ENCODE data around the gene C22orf15.

The C22orf15 gene

DNA sequence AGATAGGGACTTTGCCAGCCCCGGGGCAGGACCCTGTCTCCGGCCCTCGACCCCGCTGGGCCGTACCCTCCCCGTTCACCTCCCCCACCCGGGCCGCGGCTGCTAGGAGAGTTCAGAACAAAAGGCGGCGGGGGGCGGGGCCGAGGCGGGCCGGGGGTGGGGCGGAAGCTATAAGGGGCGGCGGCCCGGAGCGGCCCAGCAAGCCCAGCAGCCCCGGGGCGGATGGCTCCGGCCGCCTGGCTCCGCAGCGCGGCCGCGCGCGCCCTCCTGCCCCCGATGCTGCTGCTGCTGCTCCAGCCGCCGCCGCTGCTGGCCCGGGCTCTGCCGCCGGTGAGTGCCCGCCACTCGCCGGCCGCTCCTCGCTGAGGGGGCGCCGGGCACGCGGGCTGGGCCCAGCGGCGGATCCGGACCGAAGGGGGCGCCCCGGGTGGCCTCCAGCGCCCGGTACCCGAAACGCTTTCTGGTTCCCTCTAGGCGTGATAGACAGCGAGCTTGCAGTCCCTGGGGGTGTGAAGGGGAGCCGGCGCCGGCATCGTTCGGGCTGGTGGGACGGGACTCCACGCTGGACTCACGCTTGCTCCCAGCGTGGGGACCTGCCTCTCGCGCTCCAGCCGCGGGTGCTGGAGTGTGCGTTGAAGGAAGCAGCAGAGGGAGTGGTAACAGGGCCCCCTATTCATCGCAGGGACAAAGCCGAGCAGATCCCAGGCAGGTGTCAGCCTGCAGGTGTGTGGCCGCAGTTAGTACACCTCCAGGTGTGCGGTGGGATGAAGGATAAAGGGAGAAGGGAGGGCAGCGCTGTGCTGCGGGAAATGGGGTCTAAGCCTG lies 10.1 kb downstream of the C22orf15 start, which contains the start of gene MMP11:
MMP11 (plus strand) TSS at position 201 of the 825 bp plus-strand sequence; CDS start at position 223, 22 bp downstream.
- peak; percentile 71 for DNase-seq (ENCODE audit: low spot score)

DNA sequence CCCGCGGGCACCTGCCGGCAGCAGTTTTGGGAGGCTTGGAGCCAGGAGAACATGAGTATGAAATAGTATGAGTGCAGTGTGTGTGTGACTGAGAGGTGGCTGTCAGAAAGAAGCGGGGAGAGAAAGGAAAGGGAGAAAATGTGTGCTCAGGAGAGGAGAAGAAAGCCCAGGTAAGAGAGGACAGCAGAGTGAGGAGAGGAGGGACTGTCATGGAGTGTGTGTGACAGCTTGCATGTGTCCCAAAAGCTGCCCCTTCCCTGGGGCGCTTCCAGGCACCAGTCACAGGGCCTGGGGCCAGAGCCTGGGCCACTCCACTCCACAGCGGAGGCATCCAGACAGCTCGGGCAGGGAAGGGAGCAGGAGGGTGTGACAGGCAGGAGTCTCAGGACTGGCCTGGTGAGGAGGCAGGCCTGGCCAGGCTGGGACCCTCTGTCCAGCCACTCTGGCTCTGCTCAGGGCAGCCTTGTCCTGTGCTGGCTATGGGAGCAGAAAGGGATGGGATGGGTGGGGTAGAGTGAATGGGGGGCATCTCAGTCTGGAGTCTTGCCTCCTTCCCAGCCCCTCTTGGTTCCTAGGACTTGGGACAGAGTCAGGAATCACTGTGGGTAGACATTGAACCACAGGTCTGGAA lies 10.8 kb downstream of the C22orf15 start:
- no peak for DNase-seq (ENCODE audit: low spot score)

DNA sequence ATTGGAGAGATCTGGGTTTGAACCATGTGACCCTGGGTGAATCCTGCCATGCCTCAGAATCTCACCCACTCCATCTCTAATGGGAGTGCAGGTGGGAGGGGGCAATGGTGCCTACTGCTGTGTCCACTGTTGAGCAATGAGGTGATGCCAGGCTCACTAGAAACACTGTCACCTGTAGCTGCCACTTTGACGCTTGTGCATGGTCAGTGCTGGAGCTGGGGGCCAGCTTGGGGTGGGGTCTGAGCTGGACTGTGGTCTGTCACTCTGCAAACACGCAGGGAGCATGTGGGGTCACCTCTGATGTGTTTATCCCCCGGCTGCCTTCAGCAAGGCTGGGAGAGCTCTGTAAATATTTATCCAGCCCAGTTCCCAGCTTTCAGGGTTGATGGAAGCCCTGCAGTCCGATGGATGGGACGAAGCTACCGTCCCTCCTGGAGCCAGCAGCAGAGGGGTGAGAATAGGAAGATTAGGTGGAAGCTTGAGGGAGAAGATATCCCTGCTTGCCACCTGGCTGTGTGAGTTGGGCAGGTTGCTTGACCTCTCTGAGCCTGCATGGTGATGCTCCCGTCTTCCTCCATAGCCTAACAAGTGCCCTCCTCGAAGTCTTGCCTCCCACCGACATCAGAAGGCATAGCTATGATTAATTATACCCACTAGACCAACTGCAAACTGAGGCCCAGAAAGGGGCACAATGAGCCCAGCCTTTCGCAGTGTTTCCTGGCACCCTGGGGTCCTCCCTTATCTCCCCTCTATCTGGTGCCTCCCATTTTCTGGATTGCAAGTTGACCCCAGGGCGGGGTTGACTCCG lies 11.5 kb downstream of the C22orf15 start:
- no peak for DNase-seq (ENCODE audit: low spot score)

DNA sequence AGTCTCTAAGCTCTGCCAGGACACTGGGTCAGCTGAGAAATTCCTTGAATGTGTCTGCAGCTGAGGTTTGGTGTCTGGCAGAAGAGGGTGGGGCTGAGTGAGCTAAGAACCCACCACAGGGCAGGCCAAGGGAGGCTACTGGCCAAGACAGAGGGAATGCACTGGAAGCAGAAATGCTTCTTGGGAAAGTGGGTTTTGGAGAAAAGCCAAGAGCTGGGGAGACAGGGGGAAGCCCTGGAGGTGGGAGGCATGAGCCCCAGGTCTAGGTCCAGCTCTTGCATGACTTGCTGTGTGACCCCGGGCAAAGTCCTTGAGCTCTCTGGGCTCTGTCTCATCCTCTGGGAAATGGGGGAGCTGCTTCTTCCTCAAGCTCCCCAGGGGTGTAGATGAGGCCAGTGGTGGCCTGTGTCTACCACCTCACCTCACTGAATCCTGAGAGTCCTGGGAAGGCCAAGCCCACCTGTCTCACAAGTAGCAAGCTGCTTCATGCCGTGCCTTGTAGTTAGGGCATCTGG lies 12.2 kb downstream of the C22orf15 start:
- DNase-seq (ENCODE audit: low spot score), result peak; percentile 72

DNA sequence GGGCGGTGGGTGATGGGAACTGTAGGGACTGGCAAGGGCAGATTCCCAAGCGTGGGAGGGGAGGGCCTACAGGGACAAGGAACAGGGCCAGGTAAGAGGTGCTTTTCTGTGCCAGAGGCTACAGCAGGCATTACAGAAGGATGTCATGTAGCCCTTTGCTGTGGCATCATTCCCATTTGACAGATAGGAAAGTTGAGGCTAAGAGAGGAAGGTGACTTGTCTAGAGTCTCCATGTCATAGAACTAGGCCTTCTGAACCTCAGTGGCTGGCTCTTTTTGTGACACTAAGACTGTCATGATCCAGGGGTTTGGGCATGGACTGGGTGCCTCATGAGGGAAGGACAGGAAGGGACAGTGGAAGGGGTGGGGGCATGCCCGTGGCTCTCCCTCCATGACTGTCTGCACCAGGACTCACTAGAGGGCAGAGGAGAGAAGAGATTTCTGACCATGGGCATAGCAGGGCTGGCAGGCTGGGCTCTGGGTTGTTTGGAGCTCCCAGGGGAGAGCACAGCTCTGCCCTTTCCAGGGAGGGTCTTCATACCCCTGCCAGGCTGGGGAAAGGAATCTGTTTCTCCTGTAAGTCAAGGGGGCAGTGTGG lies 13.1 kb downstream of the C22orf15 start:
- no peak for DNase-seq (ENCODE audit: low spot score)

DNA sequence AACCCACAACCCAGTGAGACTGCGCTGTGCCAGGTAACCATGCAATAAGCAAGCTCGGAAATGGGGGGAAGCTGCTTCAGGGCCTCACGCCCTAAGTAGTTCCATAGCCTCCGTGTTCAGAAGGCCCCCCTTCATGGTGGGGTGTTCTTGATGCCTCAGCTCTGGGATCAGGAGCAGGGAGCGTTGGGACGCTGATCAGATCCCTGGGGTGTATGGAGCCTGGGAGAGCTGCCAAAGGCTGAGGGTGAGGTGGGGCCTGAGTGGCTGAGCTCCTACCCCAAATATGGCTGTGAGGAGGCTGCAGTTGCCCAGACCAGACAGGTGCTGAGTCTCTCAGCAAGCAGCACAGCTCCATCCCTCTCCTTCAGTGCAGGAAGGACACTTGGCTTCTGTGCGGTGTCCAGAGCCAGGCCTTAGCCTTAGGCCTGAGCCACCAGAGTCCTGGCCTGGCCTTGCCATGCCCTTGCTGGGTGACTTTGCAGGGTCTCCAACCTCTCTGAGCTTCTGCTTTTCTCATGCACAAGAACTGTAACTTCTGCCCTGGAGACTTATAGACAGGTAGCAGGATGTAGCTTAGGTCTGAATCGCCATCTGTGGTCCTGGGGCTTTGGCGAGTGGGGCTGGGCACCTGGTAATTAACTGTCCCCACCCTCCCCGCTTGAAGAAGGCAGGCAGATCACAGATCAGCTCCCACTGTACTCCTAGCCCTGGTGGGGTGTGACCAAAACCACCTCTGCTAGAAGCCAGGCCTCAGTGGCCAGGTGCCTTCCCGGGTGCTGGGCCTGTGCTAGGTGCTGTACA lies 15.2 kb downstream of the C22orf15 start:
- DNase-seq (ENCODE audit: low spot score), result no peak

DNA sequence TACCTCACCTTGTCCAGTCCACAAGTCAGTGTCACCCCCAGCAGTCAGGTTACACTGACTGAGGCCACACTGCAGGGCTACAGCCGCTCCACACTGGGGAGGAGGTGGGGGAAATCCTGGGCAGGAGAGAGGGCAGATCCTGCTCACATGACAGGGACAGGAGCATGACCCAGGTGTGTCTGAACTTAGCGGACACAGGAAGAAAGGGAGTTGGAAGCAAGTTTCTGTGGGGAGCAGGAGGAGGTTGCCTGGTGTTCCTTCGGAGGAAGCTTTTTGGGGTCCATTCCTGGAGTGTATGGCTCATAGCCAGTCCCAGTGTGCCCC lies 15.7 kb downstream of the C22orf15 start:
- no peak for DNase-seq (ENCODE audit: low spot score)

DNA sequence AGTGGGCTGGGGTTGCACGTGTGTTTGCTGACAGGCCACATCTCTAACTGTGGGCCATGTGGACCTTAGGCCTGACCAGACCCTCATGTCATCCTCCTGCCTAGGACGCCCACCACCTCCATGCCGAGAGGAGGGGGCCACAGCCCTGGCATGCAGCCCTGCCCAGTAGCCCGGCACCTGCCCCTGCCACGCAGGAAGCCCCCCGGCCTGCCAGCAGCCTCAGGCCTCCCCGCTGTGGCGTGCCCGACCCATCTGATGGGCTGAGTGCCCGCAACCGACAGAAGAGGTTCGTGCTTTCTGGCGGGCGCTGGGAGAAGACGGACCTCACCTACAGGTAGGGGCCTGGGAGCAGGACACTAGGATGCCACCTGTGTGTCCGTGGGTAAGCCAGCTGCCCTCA lies 16.3 kb downstream of the C22orf15 start:
- no peak for DNase-seq (ENCODE audit: low spot score)

DNA sequence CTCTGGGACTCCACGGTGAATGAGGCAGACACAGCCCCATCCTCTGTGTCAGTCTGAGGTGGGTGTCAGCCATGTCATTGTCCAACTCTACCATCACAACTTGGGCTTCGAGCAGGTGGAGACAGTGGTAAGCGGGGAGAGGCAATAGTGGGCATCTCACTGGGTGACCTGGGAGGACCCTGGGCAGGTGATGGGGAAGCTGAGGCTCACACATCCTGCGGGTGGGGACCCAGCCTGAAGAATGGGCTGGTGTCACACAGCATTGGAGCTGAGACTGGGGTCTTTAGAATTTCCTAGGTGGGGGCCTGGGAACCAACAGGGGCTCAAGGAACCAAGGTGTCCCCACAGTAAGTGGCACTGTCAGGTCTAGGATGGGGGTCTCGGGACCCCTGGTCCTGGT lies 16.9 kb downstream of the C22orf15 start:
- DNase-seq (ENCODE audit: low spot score), result no peak

DNA sequence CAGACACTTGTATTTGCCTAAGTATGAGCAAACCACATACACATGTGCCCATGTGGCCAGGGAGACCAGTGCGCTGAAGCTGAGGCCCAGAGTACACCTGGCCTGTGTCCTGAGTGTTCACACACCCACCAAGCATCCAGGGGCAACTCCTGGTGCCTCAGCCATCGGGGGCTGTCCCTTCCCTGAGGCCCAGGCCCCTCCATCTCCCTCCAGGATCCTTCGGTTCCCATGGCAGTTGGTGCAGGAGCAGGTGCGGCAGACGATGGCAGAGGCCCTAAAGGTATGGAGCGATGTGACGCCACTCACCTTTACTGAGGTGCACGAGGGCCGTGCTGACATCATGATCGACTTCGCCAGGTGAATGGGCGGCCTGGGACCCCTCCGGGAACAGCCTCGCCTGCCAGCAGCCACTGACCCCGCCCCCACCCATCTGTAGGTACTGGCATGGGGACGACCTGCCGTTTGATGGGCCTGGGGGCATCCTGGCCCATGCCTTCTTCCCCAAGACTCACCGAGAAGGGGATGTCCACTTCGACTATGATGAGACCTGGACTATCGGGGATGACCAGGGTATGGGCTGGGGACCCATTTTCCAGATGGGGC lies 17.5 kb downstream of the C22orf15 start:
- DNase-seq (ENCODE audit: low spot score), result no peak

DNA sequence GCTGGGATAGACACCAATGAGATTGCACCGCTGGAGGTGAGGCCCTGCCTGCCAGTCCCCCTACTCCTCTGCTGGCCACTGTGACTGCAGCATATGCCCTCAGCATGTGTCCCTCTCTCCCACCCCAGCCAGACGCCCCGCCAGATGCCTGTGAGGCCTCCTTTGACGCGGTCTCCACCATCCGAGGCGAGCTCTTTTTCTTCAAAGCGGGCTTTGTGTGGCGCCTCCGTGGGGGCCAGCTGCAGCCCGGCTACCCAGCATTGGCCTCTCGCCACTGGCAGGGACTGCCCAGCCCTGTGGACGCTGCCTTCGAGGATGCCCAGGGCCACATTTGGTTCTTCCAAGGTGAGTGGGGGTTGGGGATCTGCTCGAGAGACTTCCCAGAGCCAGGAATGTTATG lies 18.3 kb downstream of the C22orf15 start:
- DNase-seq (ENCODE audit: low spot score), result no peak

DNA sequence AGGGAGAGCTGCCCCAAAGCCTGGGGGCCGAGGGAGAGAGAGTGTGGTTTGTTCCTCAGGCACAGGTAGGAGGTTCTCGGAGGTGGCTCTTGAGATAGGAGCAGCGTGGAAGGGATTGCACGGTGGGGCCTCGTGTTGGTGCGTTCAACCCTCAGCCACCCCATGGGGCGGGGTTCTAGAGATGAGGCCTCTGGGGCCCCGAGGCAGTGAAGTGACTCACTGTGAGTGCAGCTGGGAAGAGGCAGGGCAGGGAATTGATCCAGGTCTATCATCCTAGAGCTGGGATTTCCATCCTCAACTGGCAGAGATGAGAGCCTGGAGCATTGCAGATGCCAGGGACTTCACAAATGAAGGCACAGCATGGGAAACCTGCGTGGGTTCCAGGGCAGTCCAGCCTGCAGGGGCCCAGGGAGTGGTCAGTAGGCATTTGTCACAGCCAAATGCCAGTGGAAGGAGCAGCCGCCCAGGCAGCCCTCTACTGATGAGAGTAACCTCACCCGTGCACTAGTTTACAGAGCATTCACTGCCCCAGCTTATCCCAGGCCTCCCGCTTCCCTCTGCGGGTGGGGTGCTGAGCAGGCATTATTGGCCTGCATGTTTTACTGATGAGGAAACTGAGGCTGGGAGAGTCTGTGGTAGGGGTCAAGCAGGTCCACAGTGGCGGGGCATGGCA lies 18.9 kb downstream of the C22orf15 start:
- peak; percentile 74 for DNase-seq (ENCODE audit: low spot score)

DNA sequence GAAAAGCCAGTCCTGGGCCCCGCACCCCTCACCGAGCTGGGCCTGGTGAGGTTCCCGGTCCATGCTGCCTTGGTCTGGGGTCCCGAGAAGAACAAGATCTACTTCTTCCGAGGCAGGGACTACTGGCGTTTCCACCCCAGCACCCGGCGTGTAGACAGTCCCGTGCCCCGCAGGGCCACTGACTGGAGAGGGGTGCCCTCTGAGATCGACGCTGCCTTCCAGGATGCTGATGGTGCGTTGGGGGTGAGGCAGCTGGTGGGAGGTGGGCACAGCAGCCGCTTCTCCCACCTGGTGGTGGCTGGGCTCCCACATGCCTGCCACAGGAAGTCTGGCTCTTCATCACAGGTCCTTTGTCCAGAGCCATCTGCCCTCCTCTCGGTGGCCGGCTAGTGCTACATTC lies 19.5 kb downstream of the C22orf15 start:
- DNase-seq (ENCODE audit: low spot score), result no peak

DNA sequence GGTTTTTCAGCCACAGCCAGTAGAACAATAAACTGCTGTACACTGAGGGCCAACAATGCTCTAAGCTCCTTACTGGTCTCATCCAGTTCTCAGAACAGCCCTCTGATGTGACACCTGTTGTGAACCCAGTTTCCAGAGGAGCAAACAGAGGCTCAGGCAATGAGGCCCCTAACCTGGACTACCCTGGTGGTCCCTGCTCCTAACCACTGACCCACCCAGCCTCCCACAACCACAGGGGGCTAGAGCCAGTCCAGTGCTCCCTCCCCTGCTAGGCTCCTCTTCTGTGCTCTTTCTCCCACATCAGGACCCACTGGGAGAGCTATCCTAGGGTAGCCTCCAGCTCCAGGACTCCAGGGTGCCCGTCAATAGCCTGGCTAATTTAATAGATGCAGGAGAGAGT lies 19.9 kb downstream of the C22orf15 start:
- DNase-seq (ENCODE audit: low spot score), result no peak

DNA sequence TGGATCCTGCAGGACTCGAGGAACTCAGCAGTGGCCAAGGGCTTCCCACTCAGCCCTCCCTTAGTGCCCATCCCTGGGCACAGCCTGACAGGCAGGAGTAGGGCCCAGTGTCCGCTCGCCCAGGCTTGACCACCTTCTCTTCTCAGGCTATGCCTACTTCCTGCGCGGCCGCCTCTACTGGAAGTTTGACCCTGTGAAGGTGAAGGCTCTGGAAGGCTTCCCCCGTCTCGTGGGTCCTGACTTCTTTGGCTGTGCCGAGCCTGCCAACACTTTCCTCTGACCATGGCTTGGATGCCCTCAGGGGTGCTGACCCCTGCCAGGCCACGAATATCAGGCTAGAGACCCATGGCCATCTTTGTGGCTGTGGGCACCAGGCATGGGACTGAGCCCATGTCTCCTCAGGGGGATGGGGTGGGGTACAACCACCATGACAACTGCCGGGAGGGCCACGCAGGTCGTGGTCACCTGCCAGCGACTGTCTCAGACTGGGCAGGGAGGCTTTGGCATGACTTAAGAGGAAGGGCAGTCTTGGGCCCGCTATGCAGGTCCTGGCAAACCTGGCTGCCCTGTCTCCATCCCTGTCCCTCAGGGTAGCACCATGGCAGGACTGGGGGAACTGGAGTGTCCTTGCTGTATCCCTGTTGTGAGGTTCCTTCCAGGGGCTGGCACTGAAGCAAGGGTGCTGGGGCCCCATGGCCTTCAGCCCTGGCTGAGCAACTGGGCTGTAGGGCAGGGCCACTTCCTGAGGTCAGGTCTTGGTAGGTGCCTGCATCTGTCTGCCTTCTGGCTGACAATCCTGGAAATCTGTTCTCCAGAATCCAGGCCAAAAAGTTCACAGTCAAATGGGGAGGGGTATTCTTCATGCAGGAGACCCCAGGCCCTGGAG lies 20.7 kb downstream of the C22orf15 start:
- no peak for DNase-seq (ENCODE audit: low spot score)

DNA sequence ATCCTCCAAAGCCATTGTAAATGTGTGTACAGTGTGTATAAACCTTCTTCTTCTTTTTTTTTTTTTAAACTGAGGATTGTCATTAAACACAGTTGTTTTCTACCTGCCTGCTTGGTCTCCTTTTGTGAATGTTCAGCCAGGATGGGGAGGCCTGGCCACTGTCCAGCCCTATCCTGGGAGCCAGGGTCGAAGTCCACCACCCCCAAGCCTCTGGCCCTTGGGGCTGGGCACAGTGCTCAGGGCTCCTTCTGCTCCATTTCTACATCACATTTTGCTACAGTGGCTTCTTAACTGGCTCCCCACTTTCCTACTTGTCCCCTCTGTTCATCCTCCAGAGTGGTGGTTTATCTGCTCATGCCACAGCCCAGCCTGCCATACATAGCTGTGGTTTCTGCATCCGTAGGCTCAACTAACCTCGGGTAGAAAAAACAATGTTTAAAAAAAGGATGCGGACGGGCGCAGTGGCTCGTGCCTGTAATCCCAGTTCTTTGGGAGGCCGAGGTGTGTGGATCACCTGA lies 21.5 kb downstream of the C22orf15 start:
- DNase-seq (ENCODE audit: low spot score), result peak; percentile 77

DNA sequence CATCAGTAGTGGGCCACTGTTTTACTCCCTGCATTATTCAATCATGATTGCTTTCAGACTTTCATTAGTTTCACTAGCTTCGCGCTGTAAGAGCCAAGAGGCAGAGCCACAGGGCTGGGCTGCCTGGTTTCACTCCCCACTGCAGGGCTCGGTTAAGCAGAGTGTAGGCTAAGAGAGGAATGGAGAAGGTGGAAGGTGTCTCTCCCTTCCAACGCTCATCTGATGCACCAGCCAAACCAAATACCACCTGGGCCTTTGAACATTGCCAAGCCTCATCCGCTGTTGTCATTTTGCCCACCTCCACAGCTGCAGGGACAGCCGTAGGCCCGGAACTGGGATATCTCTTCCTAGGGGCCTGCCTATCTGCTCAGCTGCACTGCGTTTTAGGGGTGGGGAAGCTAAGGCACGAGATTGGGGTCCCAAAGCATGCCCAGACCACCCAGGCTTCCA lies 23.5 kb downstream of the C22orf15 start:
- DNase-seq (ENCODE audit: low spot score), result no peak

DNA sequence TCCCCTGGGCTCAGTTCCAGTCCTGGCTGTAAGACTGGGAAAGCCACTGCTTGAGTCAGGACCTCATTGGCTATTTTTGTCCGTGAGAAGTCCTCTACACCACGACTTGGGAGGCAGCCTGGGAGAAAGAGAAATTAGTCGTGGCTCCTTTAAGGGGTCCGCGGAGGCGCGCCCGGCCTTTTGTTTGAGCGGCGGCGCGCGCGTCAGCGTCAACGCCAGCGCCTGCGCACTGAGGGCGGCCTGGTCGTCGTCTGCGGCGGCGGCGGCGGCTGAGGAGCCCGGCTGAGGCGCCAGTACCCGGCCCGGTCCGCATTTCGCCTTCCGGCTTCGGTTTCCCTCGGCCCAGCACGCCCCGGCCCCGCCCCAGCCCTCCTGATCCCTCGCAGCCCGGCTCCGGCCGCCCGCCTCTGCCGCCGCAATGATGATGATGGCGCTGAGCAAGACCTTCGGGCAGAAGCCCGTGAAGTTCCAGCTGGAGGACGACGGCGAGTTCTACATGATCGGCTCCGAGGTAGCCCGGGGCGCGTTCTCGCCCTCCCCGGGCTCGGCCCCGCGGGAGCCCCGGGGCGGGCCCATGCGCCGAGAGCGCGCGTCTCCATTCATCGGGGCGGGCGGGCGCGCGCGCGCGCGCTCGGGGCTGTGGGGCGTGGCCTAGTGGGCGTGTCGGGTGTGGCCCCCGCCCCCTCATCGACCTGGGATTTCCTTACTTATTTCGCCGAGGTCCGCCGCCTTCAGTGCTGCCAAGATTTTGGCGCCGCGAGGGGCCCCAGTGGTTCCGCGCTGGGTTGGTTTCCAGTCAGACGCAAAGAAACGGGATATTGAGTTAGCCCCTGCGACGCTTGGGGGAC lies 24.2 kb downstream of the C22orf15 start, which contains the start of gene SMARCB1:
SMARCB1 (plus strand) TSS at position 215 of the 848 bp plus-strand sequence; CDS start at position 419, 204 bp downstream.
- DNase-seq (ENCODE audit: low spot score), result peak; percentile 98

Data from hepatic stellate cell (primary cell).